Measurements from ENCODE around the gene CD300LB.
"Not testable (repeated sequence)": the region's sequence is repeated elsewhere in the genome, so short reads cannot be mapped to it uniquely, and the experiment has no call there.

The CD300LB gene

GRCh38 chr17:74497471-74497870 is 33.8 kb downstream of the CD300LB start:
- peak; percentile 40 for DNase-seq (ENCODE audit: low spot score)
- TF ChIP-seq CTCF (IDR thresholded peaks at IDR 0.05): no peak
- Histone ChIP-seq H3K4me3 (no peak overlapping the region), H3K27ac (no peak overlapping the region)

GRCh38 chr17:74493331-74493833 is 37.9 kb downstream of the CD300LB start:
- no peak overlapping the region for H3K27ac ChIP-seq
- peak; percentile 90 for TF ChIP-seq CTCF (IDR thresholded peaks at IDR 0.05)
- DNase-seq (ENCODE audit: low spot score): peak; percentile 73
- H3K4me3 ChIP-seq: no peak overlapping the region

- no peak overlapping the region for H3K4me3 ChIP-seq
- no peak overlapping the region for H3K27ac ChIP-seq
- TF ChIP-seq CTCF (IDR thresholded peaks at IDR 0.05): no peak
- DNase-seq (ENCODE audit: low spot score): peak; percentile 11
Observed at GRCh38 chr17:74491626-74492025, 39.6 kb downstream of the CD300LB start.

- no peak for TF ChIP-seq CTCF (IDR thresholded peaks at IDR 0.05)
- DNase-seq (ENCODE audit: low spot score): peak; percentile 49
- Histone ChIP-seq H3K27ac (no peak overlapping the region), H3K4me3 (no peak overlapping the region)
Observed at GRCh38 chr17:74490716-74491115, 40.6 kb downstream of the CD300LB start.

GRCh38 chr17:74488276-74488675 is 43.0 kb downstream of the CD300LB start:
- not testable (repeated sequence) for H3K27ac ChIP-seq, H3K4me3 ChIP-seq
- DNase-seq (ENCODE audit: low spot score): peak; percentile 28

- H3K4me3 ChIP-seq: no peak overlapping the region
- peak; percentile 56 for DNase-seq (ENCODE audit: low spot score)
- TF ChIP-seq CTCF (IDR thresholded peaks at IDR 0.05): no peak
- no peak overlapping the region for H3K27ac ChIP-seq
Observed at GRCh38 chr17:74485841-74486240, 45.4 kb downstream of the CD300LB start.

- H3K4me3 ChIP-seq: no peak overlapping the region
- H3K27ac ChIP-seq: no peak overlapping the region
- no peak for TF ChIP-seq CTCF (IDR thresholded peaks at IDR 0.05)
- DNase-seq (ENCODE audit: low spot score): peak; percentile 31
Observed at GRCh38 chr17:74485022-74485743, 46.1 kb downstream of the CD300LB start.
